ENCODE measurements around the gene ANXA2.

DNA sequence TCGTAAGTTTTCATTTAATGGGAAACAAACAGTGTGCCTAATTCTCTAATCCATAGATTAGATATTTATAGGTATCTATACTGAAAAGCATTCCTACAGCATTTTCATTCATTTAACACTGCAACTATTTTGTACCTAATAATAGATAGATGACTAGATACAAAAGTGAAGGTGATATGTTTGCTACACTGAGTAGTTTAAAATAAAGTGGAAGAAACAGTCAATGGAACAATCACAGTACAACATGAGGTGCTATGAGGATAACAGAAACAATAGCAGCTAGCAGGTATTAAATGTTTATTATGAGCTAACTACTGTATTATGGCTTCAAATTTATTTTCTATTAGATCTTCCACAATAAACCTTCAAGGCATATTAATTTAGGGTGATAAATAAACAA, 31.1 kb upstream of the ANXA2 start:
- TF ChIP-seq, protein P1, sequence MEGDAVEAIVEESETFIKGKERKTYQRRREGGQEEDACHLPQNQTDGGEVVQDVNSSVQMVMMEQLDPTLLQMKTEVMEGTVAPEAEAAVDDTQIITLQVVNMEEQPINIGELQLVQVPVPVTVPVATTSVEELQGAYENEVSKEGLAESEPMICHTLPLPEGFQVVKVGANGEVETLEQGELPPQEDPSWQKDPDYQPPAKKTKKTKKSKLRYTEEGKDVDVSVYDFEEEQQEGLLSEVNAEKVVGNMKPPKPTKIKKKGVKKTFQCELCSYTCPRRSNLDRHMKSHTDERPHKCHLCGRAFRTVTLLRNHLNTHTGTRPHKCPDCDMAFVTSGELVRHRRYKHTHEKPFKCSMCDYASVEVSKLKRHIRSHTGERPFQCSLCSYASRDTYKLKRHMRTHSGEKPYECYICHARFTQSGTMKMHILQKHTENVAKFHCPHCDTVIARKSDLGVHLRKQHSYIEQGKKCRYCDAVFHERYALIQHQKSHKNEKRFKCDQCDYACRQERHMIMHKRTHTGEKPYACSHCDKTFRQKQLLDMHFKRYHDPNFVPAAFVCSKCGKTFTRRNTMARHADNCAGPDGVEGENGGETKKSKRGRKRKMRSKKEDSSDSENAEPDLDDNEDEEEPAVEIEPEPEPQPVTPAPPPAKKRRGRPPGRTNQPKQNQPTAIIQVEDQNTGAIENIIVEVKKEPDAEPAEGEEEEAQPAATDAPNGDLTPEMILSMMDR (conservative IDR thresholded peaks at IDR 0.05; ENCODE audit: low read length) = no peak
- TF ChIP-seq EZH2phosphoT487 (IDR thresholded peaks at IDR 0.05; ENCODE audit: borderline replicate concordance, low read depth, low read length) = no peak
